Ovary (tissue), 9 donors: Measurements from ENCODE around the gene PLP2. TPM values are rescaled to one million over a fixed set of nuclear protein-coding genes. Genes with fewer than 3 reads are reported as not detected.

Experiments used
- DNase-seq, 5 donors: peaks; one replicate each; pipeline ENCODE4 v3.0.0-alpha.2; 2019 to 2020
- H3K27ac ChIP-seq, 2 donors: fragments of 200-600 bp; one replicate each; pipeline versions ENCODE4 v1.5.1 to v1.8.0; 2019 to 2022
- H3K27me3 ChIP-seq: fragments of 200-600 bp; one replicate; pipeline ENCODE4 v1.8.0; 2022
- H3K36me3 ChIP-seq: fragments of 200-600 bp; sonication (generic); one replicate; pipeline ENCODE4 v1.5.1; 2019
- H3K4me1 ChIP-seq: one replicate; pipeline ENCODE4 v1.8.1; 2013; ENCODE audit warnings: mild to moderate bottlenecking, moderate library complexity; ENCODE audit not compliant: insufficient read depth
- H3K4me3 ChIP-seq: fragments of 200-600 bp; sonication (generic); one replicate; pipeline ENCODE4 v1.5.1; 2017
- H3K9me3 ChIP-seq, 2 donors: fragments of 200-600 bp in 1 of 2; sonication (generic) in 1 of 2; one replicate each; pipeline versions ENCODE4 v1.5.1 to v1.8.1; 2013 to 2019; ENCODE audit warnings: mild to moderate bottlenecking in 1 of 2, moderate library complexity in 1 of 2
- CTCF ChIP-seq, 3 donors: fragments of 450-650 bp in 2 of 3; fragments of 200-600 bp in 1 of 3; IDR thresholded peaks; one replicate each; pipeline versions ENCODE4 v1.5.1 to v1.8.0; 2016 to 2022; ENCODE audit warnings: antibody characterized with exemption in 3 of 3, mild to moderate bottlenecking in 1 of 3
- EP300 ChIP-seq: sonication (generic); formaldehyde crosslinking; IDR thresholded peaks from one replicate; pipeline ENCODE4 v1.6.1; 2017; ENCODE audit warnings: antibody characterized with exemption
- POLR2A ChIP-seq: fragments of 450-650 bp; IDR thresholded peaks from one replicate; pipeline ENCODE4 v1.6.1; 2017; ENCODE audit warnings: antibody characterized with exemption, mild to moderate bottlenecking, moderate library complexity
- WGBS, 3 donors: extraction: QIAGEN DNeasy Blood & Tissue Kit in 1 of 3; methylation state at CpG; one replicate each; pipeline versions ENCODE4 v1.1.5 to v1.1.7; 2013 to 2017; 5-methylcytosine and 5-hydroxymethylcytosine counted together
- intact Hi-C, 4 donors: fragments of 100-400 bp; cut with DNase I; formaldehyde crosslinking; loops; one replicate each; pipeline versions ENCODE4 v1.11.0 to v1.15.1; 2022 to 2023
- polyA plus RNA-seq, 2 donors: library from polyadenylated mRNA; stranded (reverse); fragments of 200-250 nt in 1 of 2; fragments of 350-450 nt in 1 of 2; fragmentation: Illumina TruSeq in 1 of 2; extraction: RNeasy Lipid Tissue Mini Kit (QIAGEN cat#74804) in 1 of 2; gene quantifications; one replicate each; pipeline ENCODE4 v1.2.3, GENCODE V29; 2013 to 2014
- total RNA-seq, 7 donors: library from RNA; depleted of rRNA in 2 of 7; stranded (reverse); fragments of >200 nt in 2 of 7; fragmentation: NEBNext Ultra II Directional in 3 of 7; extraction: Animal tissue kit (Norgen Biotek cat#: 25700) in 3 of 7; gene quantifications; one replicate each; pipeline versions ENCODE4 v1.1.0 to v1.2.4, GENCODE V29; 2016 to 2023
- donor health status: DM: no; HTN: no; CAD: no; lungs with moderate emphysema.
- donor health status: DM: no; HTN: no; CAD: no.
- donor health status: Bipolar disorder and iron deficiency.
- donor health status: DM: yes; HTN: yes; CAD: no.
- donor health status: DM: no; HTN: no; CAD: no.
- donor health status: DM: yes; HTN: yes; CAD: no.

Gene PLP2
- total and polyA plus RNA-seq, 9 donors: 16.3 to 244 (median 105) TPM

DNA sequence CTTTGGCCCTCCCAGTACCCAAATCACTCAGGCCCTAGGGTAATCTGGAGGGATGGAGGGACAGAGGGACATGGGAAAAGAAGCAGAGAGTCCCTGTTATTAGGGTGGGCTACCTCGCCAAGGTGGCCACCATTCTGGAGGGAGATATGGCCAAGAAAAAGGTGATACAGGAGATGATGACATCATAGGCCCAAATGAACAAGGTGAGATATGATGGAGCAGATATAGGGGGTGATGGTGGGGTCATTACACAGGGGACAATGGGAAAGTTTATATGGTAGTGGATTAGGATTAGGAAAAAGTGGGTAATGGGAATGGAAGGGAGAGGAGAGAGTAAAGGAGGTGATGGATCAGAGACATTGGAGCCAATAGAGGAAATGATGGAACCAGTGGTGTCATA is 41.2 kb downstream of the PLP2 start:
- peaks cover 0 to 1% of the 10 kb centered on the region in 2 donors for H3K9me3 ChIP-seq
- no peaks in the 10 kb centered on the region for H3K4me1 ChIP-seq
- intact Hi-C loops: no loop called here
- no peak overlapping the region for H3K27ac ChIP-seq
- H3K27me3 ChIP-seq: no peaks in the 10 kb centered on the region
- no peaks in the 10 kb centered on the region for H3K36me3 ChIP-seq
- WGBS, 3 donors: 48 to 68% (median 49%) methylated on average over 1 of the region's 1 CpG
- H3K4me3 ChIP-seq: no peak overlapping the region
- no peak for TF ChIP-seq CTCF (IDR thresholded peaks at IDR 0.05)
- TF ChIP-seq EP300: no peak
- TF ChIP-seq POLR2A: no peak
- DNase-seq: no peak

DNA sequence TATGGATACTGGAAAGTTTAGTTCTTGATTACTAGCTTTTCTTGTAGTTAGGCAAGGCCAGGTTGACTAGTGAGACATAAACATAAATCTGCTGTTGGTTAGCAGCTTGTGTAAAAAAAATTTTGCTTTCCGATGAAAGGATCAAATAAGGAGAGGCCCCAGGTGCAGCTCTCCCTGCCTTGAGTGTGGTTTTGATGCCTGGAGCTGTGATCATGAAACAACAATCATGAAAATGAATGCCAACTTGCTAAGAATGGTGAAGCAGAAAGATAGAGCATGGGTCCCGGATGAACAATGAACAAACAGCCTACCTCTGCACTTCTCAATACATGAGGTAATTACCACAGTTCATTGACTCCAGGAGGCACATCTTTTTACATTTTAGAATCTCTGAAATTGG is 42.7 kb downstream of the PLP2 start:
- Histone ChIP-seq H3K27me3 (no peaks in the 10 kb centered on the region), H3K36me3 (no peaks in the 10 kb centered on the region), H3K9me3 (peaks cover 0 to 5% of the 10 kb centered on the region in 2 donors), H3K4me1 (no peaks in the 10 kb centered on the region), H3K27ac (no peak overlapping the region), H3K4me3 (no peak overlapping the region)
- DNase-seq: no peak
- TF ChIP-seq CTCF (IDR thresholded peaks at IDR 0.05) (no peak), POLR2A (no peak), EP300 (no peak)
- 61 to 76% (median 71%) methylated on average over 2 of the region's 2 CpGs for WGBS, 3 donors
- intact Hi-C loops: no loop called here

GRCh38 chrX:49214996-49215526 is 43.4 kb downstream of the PLP2 start:
- intact Hi-C loops: no loop called here
- no peak for DNase-seq
- Histone ChIP-seq H3K27ac (no peak overlapping the region), H3K4me3 (no peak overlapping the region), H3K36me3 (no peaks in the 10 kb centered on the region), H3K4me1 (no peaks in the 10 kb centered on the region), H3K27me3 (no peaks in the 10 kb centered on the region), H3K9me3 (peaks cover 0 to 5% of the 10 kb centered on the region in 2 donors)
- TF ChIP-seq EP300: no peak
- no peak for TF ChIP-seq CTCF (IDR thresholded peaks at IDR 0.05)
- TF ChIP-seq POLR2A: no peak
- WGBS, 3 donors: 78 to 88% (median 80%) methylated on average over 14 of the region's 14 CpGs

DNA sequence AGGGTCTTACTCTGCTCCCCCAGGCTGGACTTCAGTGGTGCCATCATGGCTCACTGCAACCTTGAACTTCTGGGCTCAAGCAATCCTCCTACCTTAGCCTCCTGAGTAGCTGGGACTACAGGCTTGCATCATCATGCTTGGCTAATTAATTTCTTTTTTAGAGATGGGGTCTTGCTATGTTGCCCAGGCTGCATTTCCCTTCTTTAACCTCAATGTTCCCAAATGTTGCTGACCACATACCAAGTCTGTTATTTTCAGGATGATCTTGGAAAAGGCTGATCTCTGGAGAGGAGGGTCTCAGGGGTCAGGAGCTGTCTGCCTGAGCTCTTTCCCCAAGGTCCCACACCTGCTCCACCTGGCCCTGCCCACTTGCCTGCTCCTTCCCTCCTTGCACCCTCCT is 48.4 kb downstream of the PLP2 start:
- no peaks in the 10 kb centered on the region for H3K27me3 ChIP-seq

More for the DNA sequence above, 48.4 kb downstream of the PLP2 start:
- no peak overlapping the region for H3K27ac ChIP-seq
- H3K4me3 ChIP-seq: no peak overlapping the region
- H3K36me3 ChIP-seq: no peaks in the 10 kb centered on the region
- H3K4me1 ChIP-seq: no peaks in the 10 kb centered on the region
- H3K9me3 ChIP-seq: peaks cover 0 to 5% of the 10 kb centered on the region in 2 donors
- intact Hi-C loops: no loop called here
- DNase-seq: no peak
- TF ChIP-seq POLR2A (no peak), EP300 (no peak), CTCF (IDR thresholded peaks at IDR 0.05) (no peak)
